HepG2 (cell line): Measurements from ENCODE around the gene JPH4. TPM values are rescaled to one million over a fixed set of nuclear protein-coding genes. Genes with fewer than 3 reads are reported as not detected.

ENCODE experiments used
- ETV5 ChIP-seq: IDR thresholded peaks from 2 replicates; pipeline ENCODE4 v1.6.1; 2018; ENCODE audit warnings: missing biosample characterization, missing genetic modification reagents, inconsistent platforms, borderline replicate concordance
- KDM5B ChIP-seq: sonication (generic); formaldehyde crosslinking; IDR thresholded peaks from 2 replicates; pipeline ENCODE4 v1.4.0; 2020; ENCODE audit warnings: missing genetic modification reagents, mild to moderate bottlenecking, borderline replicate concordance
- MIXL1 ChIP-seq: IDR thresholded peaks from 2 replicates; pipeline ENCODE4 v1.6.1; 2016
- NFKBIZ ChIP-seq: IDR thresholded peaks from 2 replicates; pipeline ENCODE4 v1.6.1; 2018; ENCODE audit warnings: missing genetic modification reagents, missing compliant biosample characterization
- PHF21A ChIP-seq: sonication (generic); formaldehyde crosslinking; IDR thresholded peaks from 2 replicates; pipeline ENCODE4 v1.5.0; 2020; ENCODE audit warnings: mild to moderate bottlenecking, missing genetic modification reagents
- SIX1 ChIP-seq: sonication (generic); formaldehyde crosslinking; IDR thresholded peaks from 2 replicates; pipeline ENCODE4 v1.4.0; 2020; ENCODE audit warnings: missing genetic modification reagents, borderline replicate concordance
- SMYD3 ChIP-seq: sonication (generic); formaldehyde crosslinking; IDR thresholded peaks from 2 replicates; pipeline ENCODE4 v1.8.1; 2023; ENCODE audit warnings: mild to moderate bottlenecking, missing genetic modification reagents
- SNAPC5 ChIP-seq: sonication (generic); formaldehyde crosslinking; IDR thresholded peaks from 2 replicates; pipeline ENCODE4 v1.8.1; 2023; ENCODE audit warnings: mild to moderate bottlenecking, missing genetic modification reagents, borderline replicate concordance
- TFDP2 ChIP-seq: sonication (generic); formaldehyde crosslinking; IDR thresholded peaks from 2 replicates; pipeline ENCODE4 v1.4.0; 2020; ENCODE audit warnings: missing genetic modification reagents
- ZBTB39 ChIP-seq: sonication (generic); formaldehyde crosslinking; IDR thresholded peaks from 2 replicates; pipeline ENCODE4 v1.5.0; 2020; ENCODE audit warnings: missing genetic modification reagents
- ZKSCAN8 ChIP-seq: IDR thresholded peaks from 2 replicates; pipeline ENCODE4 v1.6.1; 2016; ENCODE audit warnings: borderline replicate concordance, missing genetic modification reagents, missing compliant biosample characterization
- ZNF550 ChIP-seq: sonication (generic); formaldehyde crosslinking; IDR thresholded peaks from 2 replicates; pipeline ENCODE4 v1.4.0; 2020; ENCODE audit warnings: mild to moderate bottlenecking, missing genetic modification reagents, borderline replicate concordance
- ZNF850 ChIP-seq: sonication (generic); formaldehyde crosslinking; conservative IDR thresholded peaks from 2 replicates; pipeline ENCODE4 v1.9.0; 2021; ENCODE audit warnings: mild to moderate bottlenecking, missing genetic modification reagents
- ZNF883 ChIP-seq: sonication (generic); formaldehyde crosslinking; IDR thresholded peaks from 2 replicates; pipeline ENCODE4 v1.5.1; 2020; ENCODE audit warnings: mild to moderate bottlenecking, missing genetic modification reagents; ENCODE audit errors: not compliant biosample characterization
- ZZZ3 ChIP-seq: sonication (generic); formaldehyde crosslinking; IDR thresholded peaks from 2 replicates; pipeline ENCODE4 v1.4.0; 2020; ENCODE audit warnings: missing genetic modification reagents, mild to moderate bottlenecking, borderline replicate concordance
- polyA plus RNA-seq, 8 experiments: library from polyadenylated mRNA; depleted of rRNA in 3 of 8; stranded (reverse) in 7 of 8; unstranded in 1 of 8; fragments of >200 nt; fragmentation: Illumina TruSeq in 4 of 8; extraction: Trizol in 4 of 8; gene quantifications; 2 replicates each; pipeline versions ENCODE4 v1.2.1 to v1.2.3, GENCODE V29; 2011 to 2016; ENCODE audit warnings: low read depth in 4 of 8, missing spikeins in 1 of 8, mixed read lengths in 1 of 8; ENCODE audit not compliant: insufficient read depth in 1 of 8
- total RNA-seq, 5 experiments: library from RNA; depleted of rRNA; stranded (reverse); fragments of >200 nt; fragmentation: Illumina TruSeq; extraction: Trizol; gene quantifications; 2 replicates each; pipeline ENCODE4 v1.2.3, GENCODE V29; 2016; ENCODE audit warnings: low read depth in 1 of 5
- TF ChIP-seq, protein P1 (sequence below): sonication (generic); formaldehyde crosslinking; IDR thresholded peaks from 2 replicates; pipeline ENCODE4 v1.4.0; 2020; ENCODE audit warnings: mild to moderate bottlenecking, missing genetic modification reagents
- TF ChIP-seq, protein P2 (sequence below): sonication (generic); formaldehyde crosslinking; IDR thresholded peaks from 2 replicates; pipeline ENCODE4 v1.4.0; 2020; ENCODE audit warnings: mild to moderate bottlenecking, missing genetic modification reagents
- TF ChIP-seq, protein P3 (sequence below): sonication (generic); formaldehyde crosslinking; IDR thresholded peaks from 2 replicates; pipeline ENCODE4 v1.4.0; 2020; ENCODE audit warnings: low read depth, mild to moderate bottlenecking, missing genetic modification reagents

The JPH4 gene
- total and polyA plus RNA-seq, 2 of the 13 experiments (the other 11 are each of a cell fraction or from before 2014, with no cell fraction given) = 0.08 to 0.22 TPM

DNA sequence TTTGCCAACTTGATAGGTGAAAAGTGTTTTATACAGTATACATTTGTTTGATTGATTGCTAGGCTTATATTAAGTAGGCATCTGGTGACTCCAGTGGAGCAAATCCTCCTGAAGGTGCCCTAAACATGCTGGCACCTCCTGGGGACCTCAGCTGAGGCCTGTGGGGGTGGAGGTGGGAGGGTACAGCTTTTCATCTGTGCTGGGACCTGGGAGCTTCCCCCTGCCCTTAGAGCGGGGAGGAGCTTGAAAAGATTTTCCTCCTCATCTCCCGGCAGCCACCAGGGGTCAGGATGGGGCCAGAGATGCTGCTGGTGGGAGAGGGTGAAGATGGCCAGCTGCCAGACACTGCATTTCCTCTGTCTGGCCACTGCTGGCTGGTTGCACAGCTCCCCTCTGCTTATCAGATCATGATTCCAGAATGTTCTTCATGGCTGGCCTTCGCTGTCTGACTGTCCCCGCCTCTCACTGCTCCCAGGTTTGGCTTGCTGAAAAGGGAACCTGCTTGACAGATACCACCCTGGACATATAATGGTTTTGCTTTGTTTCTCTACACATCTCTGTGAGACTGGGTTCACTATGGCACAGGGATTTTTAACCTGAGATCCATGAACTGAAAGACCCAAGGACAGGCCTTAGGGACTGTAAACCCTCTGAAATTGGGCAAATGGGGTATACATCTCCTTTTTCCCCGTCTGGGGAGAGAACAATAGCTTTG, 10.5 kb upstream of the JPH4 start (continued):
- TF ChIP-seq SNAPC5 (CRISPR knock-in tag) = peak; percentile 92; the same call in 1 of the 2 replicates
- TF ChIP-seq PHF21A (CRISPR knock-in tag) = peak; percentile 88
- TF ChIP-seq, protein P1, sequence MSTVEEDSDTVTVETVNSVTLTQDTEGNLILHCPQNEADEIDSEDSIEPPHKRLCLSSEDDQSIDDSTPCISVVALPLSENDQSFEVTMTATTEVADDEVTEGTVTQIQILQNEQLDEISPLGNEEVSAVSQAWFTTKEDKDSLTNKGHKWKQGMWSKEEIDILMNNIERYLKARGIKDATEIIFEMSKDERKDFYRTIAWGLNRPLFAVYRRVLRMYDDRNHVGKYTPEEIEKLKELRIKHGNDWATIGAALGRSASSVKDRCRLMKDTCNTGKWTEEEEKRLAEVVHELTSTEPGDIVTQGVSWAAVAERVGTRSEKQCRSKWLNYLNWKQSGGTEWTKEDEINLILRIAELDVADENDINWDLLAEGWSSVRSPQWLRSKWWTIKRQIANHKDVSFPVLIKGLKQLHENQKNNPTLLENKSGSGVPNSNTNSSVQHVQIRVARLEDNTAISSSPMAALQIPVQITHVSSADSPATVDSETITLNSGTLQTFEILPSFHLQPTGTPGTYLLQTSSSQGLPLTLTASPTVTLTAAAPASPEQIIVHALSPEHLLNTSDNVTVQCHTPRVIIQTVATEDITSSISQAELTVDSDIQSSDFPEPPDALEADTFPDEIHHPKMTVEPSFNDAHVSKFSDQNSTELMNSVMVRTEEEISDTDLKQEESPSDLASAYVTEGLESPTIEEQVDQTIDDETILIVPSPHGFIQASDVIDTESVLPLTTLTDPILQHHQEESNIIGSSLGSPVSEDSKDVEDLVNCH (CRISPR knock-in tag) = peak; percentile 89; the same call in 1 of the 2 replicates
- TF ChIP-seq SMYD3 (CRISPR knock-in tag) = peak; percentile 99
- TF ChIP-seq, protein P2, sequence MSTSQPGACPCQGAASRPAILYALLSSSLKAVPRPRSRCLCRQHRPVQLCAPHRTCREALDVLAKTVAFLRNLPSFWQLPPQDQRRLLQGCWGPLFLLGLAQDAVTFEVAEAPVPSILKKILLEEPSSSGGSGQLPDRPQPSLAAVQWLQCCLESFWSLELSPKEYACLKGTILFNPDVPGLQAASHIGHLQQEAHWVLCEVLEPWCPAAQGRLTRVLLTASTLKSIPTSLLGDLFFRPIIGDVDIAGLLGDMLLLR (CRISPR knock-in tag) = peak; percentile 76; the same call in 1 of the 2 replicates
- TF ChIP-seq ZBTB39 (CRISPR knock-in tag) = peak; percentile 88
- TF ChIP-seq ZKSCAN8 (CRISPR knock-in tag) = peak; percentile 98
- TF ChIP-seq, protein P3, sequence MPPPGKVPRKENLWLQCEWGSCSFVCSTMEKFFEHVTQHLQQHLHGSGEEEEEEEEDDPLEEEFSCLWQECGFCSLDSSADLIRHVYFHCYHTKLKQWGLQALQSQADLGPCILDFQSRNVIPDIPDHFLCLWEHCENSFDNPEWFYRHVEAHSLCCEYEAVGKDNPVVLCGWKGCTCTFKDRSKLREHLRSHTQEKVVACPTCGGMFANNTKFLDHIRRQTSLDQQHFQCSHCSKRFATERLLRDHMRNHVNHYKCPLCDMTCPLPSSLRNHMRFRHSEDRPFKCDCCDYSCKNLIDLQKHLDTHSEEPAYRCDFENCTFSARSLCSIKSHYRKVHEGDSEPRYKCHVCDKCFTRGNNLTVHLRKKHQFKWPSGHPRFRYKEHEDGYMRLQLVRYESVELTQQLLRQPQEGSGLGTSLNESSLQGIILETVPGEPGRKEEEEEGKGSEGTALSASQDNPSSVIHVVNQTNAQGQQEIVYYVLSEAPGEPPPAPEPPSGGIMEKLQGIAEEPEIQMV (CRISPR knock-in tag) = peak; percentile 92
- peak; percentile 91 for TF ChIP-seq TFDP2 (CRISPR knock-in tag)
- TF ChIP-seq NFKBIZ = peak; percentile 95
- peak; percentile 99 for TF ChIP-seq MIXL1
- TF ChIP-seq ZNF850 (CRISPR knock-in tag) = no peak
- peak; percentile 93; the same call in 1 of the 2 replicates for TF ChIP-seq ZZZ3 (CRISPR knock-in tag)
- peak; percentile 57; the same call in 1 of the 2 replicates for TF ChIP-seq ZNF550 (CRISPR knock-in tag)
- peak; percentile 75; the same call in 1 of the 2 replicates for TF ChIP-seq SIX1 (CRISPR knock-in tag)
- TF ChIP-seq ZNF883 (CRISPR knock-in tag) = peak; percentile 88
- peak; percentile 96; the same call in 1 of the 2 replicates for TF ChIP-seq KDM5B (CRISPR knock-in tag)
- peak; percentile 82 for TF ChIP-seq ETV5 (CRISPR knock-in tag)
